GM23338 (cell line): ENCODE data around the gene VPS45. TPM values are rescaled to one million over a fixed set of nuclear protein-coding genes. Genes with fewer than 3 reads are reported as not detected.

Source experiments
- ATAC-seq: fragments of 200-7000 bp; cut with Tn5 transposase; 3 replicates; pipeline ENCODE4 v1.9.1; 2020
- DNase-seq: peaks from one replicate; pipeline ENCODE4 v3.0.0-alpha.2; 2015; ENCODE audit warnings: low spot score
- H2AFZ ChIP-seq: fragments of 200-600 bp; sonication (generic); 2 replicates; pipeline ENCODE4 v1.8.0; 2016; ENCODE audit warnings: antibody characterized with exemption, mild to moderate bottlenecking, moderate library complexity
- H3F3A ChIP-seq: fragments of 200-600 bp; sonication (generic); replicated peaks from 2 replicates; pipeline ENCODE4 v1.8.0; 2017; ENCODE audit warnings: antibody characterized with exemption, mixed run types, low read depth
- H3K27ac ChIP-seq: fragments of 200-600 bp; sonication (generic); 2 replicates; pipeline ENCODE4 v1.6.1; 2016; ENCODE audit warnings: low read depth
- H3K27me3 ChIP-seq: fragments of 200-600 bp; sonication (generic); 2 replicates; pipeline ENCODE4 v1.8.0; 2016; ENCODE audit warnings: mild to moderate bottlenecking, mixed run types, moderate library complexity; ENCODE audit not compliant: insufficient read depth
- H3K36me3 ChIP-seq: fragments of 200-600 bp; sonication (generic); 2 replicates; pipeline ENCODE4 v1.8.0; 2016; ENCODE audit warnings: mild to moderate bottlenecking; ENCODE audit not compliant: insufficient read depth
- H3K4me1 ChIP-seq: fragments of 200-600 bp; sonication (generic); 2 replicates; pipeline ENCODE4 v1.8.0; 2016; ENCODE audit warnings: mild to moderate bottlenecking, moderate library complexity; ENCODE audit not compliant: insufficient read depth
- H3K4me2 ChIP-seq: fragments of 200-600 bp; sonication (generic); 2 replicates; pipeline ENCODE4 v1.7.1; 2017; ENCODE audit warnings: mixed run types
- H3K4me3 ChIP-seq: fragments of 200-600 bp; sonication (generic); 2 replicates; pipeline ENCODE4 v1.6.1; 2016; ENCODE audit warnings: mixed run types
- H3K79me2 ChIP-seq: fragments of 200-600 bp; sonication (generic); replicated peaks from 2 replicates; pipeline ENCODE4 v1.8.0; 2017; ENCODE audit warnings: mild to moderate bottlenecking; ENCODE audit not compliant: insufficient read depth
- H3K9me2 ChIP-seq: fragments of 200-600 bp; sonication (generic); 2 replicates; pipeline ENCODE4 v1.8.0; 2017; ENCODE audit not compliant: insufficient read depth
- H4K20me1 ChIP-seq: fragments of 200-600 bp; sonication (generic); replicated peaks from 2 replicates; pipeline ENCODE4 v1.8.0; 2017; ENCODE audit warnings: mild to moderate bottlenecking; ENCODE audit not compliant: insufficient read depth
- H3K27ac Mint-ChIP-seq: 2 replicates; pipeline ENCODE4 v1.8.0; 2020; ENCODE audit warnings: inconsistent platforms, mild to moderate bottlenecking, moderate library complexity, mixed read lengths
- H3K27me3 Mint-ChIP-seq: 3 replicates; pipeline ENCODE4 v1.8.0; 2022; ENCODE audit warnings: low read depth, mild to moderate bottlenecking, moderate library complexity, mixed read lengths, inconsistent platforms; ENCODE audit not compliant: insufficient read depth, poor library complexity
- H3K36me3 Mint-ChIP-seq: 3 replicates; pipeline ENCODE4 v1.8.0; 2021; ENCODE audit warnings: low read depth, mild to moderate bottlenecking, inconsistent platforms, moderate library complexity, mixed read lengths
- H3K4me1 Mint-ChIP-seq: 3 replicates; pipeline ENCODE4 v1.8.0; 2020; ENCODE audit warnings: mild to moderate bottlenecking, inconsistent platforms, mixed read lengths
- H3K4me3 Mint-ChIP-seq: 3 replicates; pipeline ENCODE4 v1.8.0; 2021; ENCODE audit warnings: moderate library complexity, mild to moderate bottlenecking, inconsistent platforms, mixed read lengths
- H3K9me3 Mint-ChIP-seq: 3 replicates; pipeline ENCODE4 v1.8.0; 2020; ENCODE audit warnings: moderate library complexity, mild to moderate bottlenecking, inconsistent platforms, mixed read lengths
- CREB1 ChIP-seq: fragments of 250-450 bp; sonication (Bioruptor Pico); IDR thresholded peaks from 2 replicates; pipeline ENCODE4 v1.5.0; 2020; ENCODE audit warnings: low read depth, mild to moderate bottlenecking, moderate library complexity
- CTCF ChIP-seq, 2 experiments: fragments of 200-600 bp in 1 of 2; sonication (generic) in 1 of 2; conservative IDR thresholded peaks; 2 replicates each; pipeline versions ENCODE4 v1.5.1 to v1.6.1; 2016 to 2017; ENCODE audit warnings: antibody characterized with exemption in 2 of 2, low read depth in 2 of 2, mild to moderate bottlenecking in 2 of 2, moderate library complexity in 1 of 2
- ETS1 ChIP-seq: IDR thresholded peaks from 2 replicates; pipeline ENCODE4 v1.6.1; 2016; ENCODE audit warnings: antibody characterized with exemption
- EZH2 ChIP-seq: fragments of 200-600 bp; sonication (generic); IDR thresholded peaks from one replicate; pipeline ENCODE4 v1.8.0; 2017; ENCODE audit warnings: antibody characterized with exemption, mild to moderate bottlenecking, low read depth; ENCODE audit not compliant: unreplicated experiment
- EZH2phosphoT487 ChIP-seq: fragments of 200-600 bp; sonication (generic); IDR thresholded peaks from one replicate; pipeline ENCODE4 v1.8.1; 2018; ENCODE audit warnings: antibody characterized with exemption; ENCODE audit not compliant: unreplicated experiment
- JUNB ChIP-seq: IDR thresholded peaks from one replicate; pipeline ENCODE4 v1.6.1; 2016; ENCODE audit warnings: antibody characterized with exemption; ENCODE audit not compliant: unreplicated experiment
- NANOG ChIP-seq: IDR thresholded peaks from 2 replicates; pipeline ENCODE4 v1.6.1; 2016; ENCODE audit warnings: antibody characterized with exemption, borderline replicate concordance
- POLR2AphosphoS5 ChIP-seq: IDR thresholded peaks from 2 replicates; pipeline ENCODE4 v1.6.1; 2016; ENCODE audit warnings: antibody characterized with exemption, low read depth
- REST ChIP-seq: IDR thresholded peaks from one replicate; pipeline ENCODE4 v1.6.1; 2018; ENCODE audit warnings: antibody characterized with exemption; ENCODE audit not compliant: unreplicated experiment
- STAT1 ChIP-seq: IDR thresholded peaks from one replicate; pipeline ENCODE4 v1.6.1; 2016; ENCODE audit warnings: antibody characterized with exemption; ENCODE audit not compliant: unreplicated experiment
- ZNF114 ChIP-seq: fragments of 250-450 bp; sonication (Bioruptor Pico); IDR thresholded peaks from 2 replicates; pipeline ENCODE4 v1.5.0; 2020; ENCODE audit warnings: mild to moderate bottlenecking, moderate library complexity
- ZNF331 ChIP-seq: fragments of 250-450 bp; sonication (Bioruptor Pico); IDR thresholded peaks from 2 replicates; pipeline ENCODE4 v1.5.0; 2020; ENCODE audit warnings: low read depth, mild to moderate bottlenecking, moderate library complexity
- ZNF462 ChIP-seq: fragments of 250-450 bp; sonication (Bioruptor Pico); IDR thresholded peaks from 2 replicates; pipeline ENCODE4 v1.5.0; 2020; ENCODE audit warnings: mild to moderate bottlenecking, moderate library complexity
- polyA plus RNA-seq: library from polyadenylated mRNA; unstranded; fragments of >200 nt; fragmentation: Nextera tagmentation; extraction: Ambion mirVana; gene quantifications from 2 replicates; pipeline ENCODE4 v1.2.1, GENCODE V29; 2016
- total RNA-seq: library from RNA; depleted of rRNA; stranded (reverse); fragments of >200 nt; shearing (Covaris generic); gene quantifications from 2 replicates; pipeline ENCODE4 v1.2.3, GENCODE V29; 2014

VPS45 gene
- total and polyA plus RNA-seq, 2 experiments from 2014 or later, result 23.5 to 37.5 TPM

- TF ChIP-seq ZNF114 (CRISPR knock-in tag) (no peak), EZH2phosphoT487 (no peak), CTCF (conservative IDR thresholded peaks at IDR 0.05; ENCODE audit: low read depth in 2 of 2) (no peak), ZNF462 (CRISPR knock-in tag) (no peak), STAT1 (no peak), NANOG (no peak), EZH2 (no peak), REST (no peak), ETS1 (no peak), JUNB (no peak), CREB1 (no peak), ZNF331 (CRISPR knock-in tag) (no peak), POLR2AphosphoS5 (no peak)
- Mint-ChIP-seq H3K27ac (no peak overlapping the region), H3K27me3 (no peaks in the 10 kb centered on the region), H3K4me1 (no peaks in the 10 kb centered on the region), H3K4me3 (no peak overlapping the region), H3K36me3 (no peaks in the 10 kb centered on the region), H3K9me3 (no peaks in the 10 kb centered on the region; the same call in 2 of the 3 replicates)
- Histone ChIP-seq H3K9me2 (no peaks in the 10 kb centered on the region), H3K4me1 (no peaks in the 10 kb centered on the region), H4K20me1 (no peaks in the 10 kb centered on the region), H2AFZ (no peak overlapping the region), H3K27me3 (no peaks in the 10 kb centered on the region), H3K4me3 (no peak overlapping the region), H3F3A (no peaks in the 10 kb centered on the region), H3K36me3 (no peaks in the 10 kb centered on the region), H3K4me2 (no peak overlapping the region), H3K79me2 (no peaks in the 10 kb centered on the region), H3K27ac (no peak overlapping the region)
- DNase-seq (no peak), ATAC-seq (no peak)
Measured at GRCh38 chr1:150121236-150121862, 53.8 kb downstream of the VPS45 start.
